Cortex of kidney (tissue), 1 donor: ENCODE results near the gene GSK3A.

Source experiments
- DNase-seq: peaks from one replicate; lab custom pipeline; 2025; lab: John Stamatoyannopoulos, UW

The GSK3A gene

GRCh38 chr19:42225718-42226292 is 16.6 kb downstream of the GSK3A start:
- DNase-seq: no peak

DNA sequence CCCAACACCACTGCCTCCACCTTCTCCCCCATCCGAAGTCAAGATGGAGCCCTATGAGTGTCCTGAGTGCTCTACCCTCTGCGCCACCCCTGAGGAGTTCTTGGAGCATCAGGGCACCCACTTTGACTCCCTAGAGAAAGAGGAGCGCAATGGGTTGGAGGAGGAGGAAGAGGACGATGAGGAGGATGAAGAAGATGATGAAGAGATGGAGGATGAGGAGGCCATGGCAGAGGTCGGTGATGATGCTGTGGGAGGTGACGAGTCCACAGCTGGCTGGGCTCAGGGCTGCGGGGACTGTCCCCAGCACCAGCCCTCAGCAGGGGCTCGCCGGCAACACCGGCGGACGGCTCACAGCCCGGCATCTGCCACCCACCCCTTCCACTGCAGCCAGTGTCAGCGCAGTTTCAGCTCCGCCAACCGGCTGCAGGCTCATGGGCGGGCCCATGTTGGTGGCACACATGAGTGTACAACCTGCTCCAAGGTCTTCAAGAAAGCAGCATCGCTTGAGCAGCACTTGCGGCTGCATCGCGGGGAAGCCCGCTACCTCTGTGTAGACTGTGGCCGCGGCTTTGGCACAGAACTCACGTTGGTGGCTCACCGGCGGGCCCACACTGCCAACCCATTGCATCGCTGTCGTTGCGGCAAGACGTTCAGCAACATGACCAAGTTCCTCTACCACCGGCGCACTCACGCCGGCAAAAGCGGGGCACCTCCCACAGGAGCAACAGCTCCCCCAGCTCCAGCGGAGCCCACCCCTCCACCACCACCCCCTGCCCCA is 17.3 kb downstream of the GSK3A start:
- no peak for DNase-seq

DNA sequence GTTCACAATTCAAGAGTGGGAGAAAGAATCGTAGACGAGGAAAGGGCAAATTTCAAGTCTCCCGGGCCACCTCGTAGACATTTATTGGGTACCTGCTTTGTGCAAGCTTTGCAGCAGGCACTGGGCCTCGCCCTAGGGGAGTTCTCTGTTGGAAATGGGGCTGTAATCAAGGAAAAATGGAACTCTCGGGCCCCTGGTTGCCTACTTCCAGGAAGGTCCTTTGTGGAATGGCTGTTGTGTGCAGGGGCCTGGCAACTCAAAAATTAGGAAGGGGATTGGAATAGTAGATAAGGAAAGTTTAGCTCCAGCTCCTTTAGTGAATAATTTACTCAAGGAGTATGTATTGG is 21.7 kb downstream of the GSK3A start:
- DNase-seq: no peak

- peak; percentile 76 for DNase-seq
These were observed 22.3 kb downstream of the GSK3A start, which contains the start of gene ZNF526 for GRCh38 chr19:42219812-42220750. Gene ZNF526, plus strand, starts transcription at chr19:42220312. Its CDS starts 4,092 bp downstream, at chr19:42224404.

GRCh38 chr19:42217520-42218437 is 24.6 kb downstream of the GSK3A start, which contains the start of gene DEDD2:
Gene DEDD2, minus strand, starts transcription at chr19:42217677. Its CDS starts 670 bp downstream, at chr19:42217007.
- peak; percentile 88 for DNase-seq

GRCh38 chr19:42216653-42217519 is 25.5 kb downstream of the GSK3A start:
- no peak for DNase-seq

DNA sequence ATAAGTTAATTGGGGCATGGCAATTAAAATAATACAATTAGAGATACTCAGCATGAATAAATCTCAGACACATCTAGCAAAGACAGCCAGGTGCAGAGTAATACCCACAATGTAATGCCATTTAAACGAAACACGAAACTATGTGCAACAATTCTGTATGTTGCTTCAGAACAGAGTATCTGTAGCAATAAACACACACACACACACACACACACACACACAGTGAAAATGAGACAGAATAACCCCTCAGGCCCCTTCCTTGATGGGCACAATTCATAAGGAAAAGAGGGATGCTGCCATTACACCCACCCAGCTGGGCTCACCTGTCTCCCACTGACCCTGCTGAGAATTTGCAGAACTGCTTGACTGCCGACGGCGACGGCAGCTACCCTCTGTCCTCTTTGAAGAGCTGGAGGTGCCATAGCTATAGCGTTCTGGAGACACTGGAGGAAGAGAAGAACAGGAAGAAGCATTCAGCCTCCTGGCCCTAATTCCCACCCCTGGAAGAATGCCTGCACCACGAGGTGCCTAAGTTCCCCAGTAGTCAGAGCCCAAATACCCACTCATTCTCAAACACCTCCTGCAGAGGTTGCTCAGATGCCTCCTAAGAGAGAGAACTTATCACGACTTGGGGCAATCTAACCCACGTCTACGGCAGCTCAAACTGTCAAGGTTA is 27.5 kb downstream of the GSK3A start:
- no peak for DNase-seq

DNA sequence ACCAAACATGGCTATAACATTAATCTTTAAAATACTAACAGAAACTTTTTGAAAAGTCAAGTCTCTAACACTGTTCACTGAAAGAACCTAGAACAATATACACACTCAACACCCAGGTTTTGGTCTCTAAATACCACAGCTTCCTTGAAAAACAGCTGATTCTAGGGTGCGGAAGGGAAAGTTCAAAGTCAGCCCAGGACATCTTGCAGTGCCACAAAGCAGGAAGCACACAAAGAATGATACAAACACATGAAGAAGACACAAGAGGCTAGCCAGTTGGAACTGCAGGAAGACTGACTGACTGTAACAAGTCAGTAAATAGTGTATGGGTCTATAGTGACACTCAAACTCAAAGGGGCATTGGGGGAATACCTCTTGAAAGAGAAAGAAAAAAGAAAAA is 29.5 kb downstream of the GSK3A start:
- no peak for DNase-seq

- DNase-seq: no peak
These were observed 33.8 kb downstream of the GSK3A start for GRCh38 chr19:42208612-42209011.

GRCh38 chr19:42207767-42208271 is 34.6 kb downstream of the GSK3A start:
- no peak for DNase-seq

DNA sequence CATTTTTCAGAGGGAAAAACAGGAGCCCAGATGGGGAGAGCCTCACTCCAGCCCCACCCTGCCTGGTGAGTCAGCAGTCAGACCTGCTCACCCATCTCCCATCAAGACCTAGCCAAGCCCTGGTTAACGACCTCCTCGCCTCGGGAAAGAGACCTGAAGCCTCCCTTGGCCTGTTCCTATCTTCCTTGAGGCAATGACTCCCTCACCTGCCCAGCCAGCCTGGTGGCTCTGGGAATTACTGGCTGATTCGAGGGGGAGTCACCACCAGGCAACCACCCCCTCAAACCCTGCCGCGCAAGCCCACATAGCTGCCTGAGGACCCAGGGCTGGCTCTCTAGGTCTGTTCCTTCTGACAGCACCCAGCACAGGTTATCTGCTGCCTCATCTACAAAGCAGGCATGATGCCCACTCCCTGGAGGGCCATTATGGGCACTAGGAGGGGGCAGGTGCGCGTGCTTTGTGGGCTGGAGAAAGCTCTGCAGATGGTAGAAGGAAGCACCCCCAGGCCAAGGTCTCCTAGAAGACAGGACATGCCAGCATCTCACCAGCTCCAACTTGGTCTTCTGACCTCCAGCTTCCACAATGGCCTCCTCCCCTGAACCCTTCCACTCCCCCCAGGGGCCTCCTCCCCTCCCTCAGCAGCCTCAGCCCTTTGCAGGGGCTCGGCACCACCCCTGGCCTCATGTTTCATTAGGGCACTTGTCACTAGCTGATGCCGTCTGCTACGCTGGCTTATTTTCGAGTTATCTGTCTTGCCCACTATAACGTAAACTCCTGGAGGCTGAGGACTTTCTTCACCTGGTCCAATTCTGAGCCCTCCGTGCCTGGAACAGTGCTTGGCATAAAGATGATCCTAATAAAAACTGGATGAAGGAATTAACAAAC is 35.3 kb downstream of the GSK3A start:
- DNase-seq: no peak

- no peak for DNase-seq
These were observed 37.7 kb downstream of the GSK3A start for GRCh38 chr19:42204664-42205063.

- DNase-seq: no peak
These were observed 38.7 kb downstream of the GSK3A start for GRCh38 chr19:42203700-42204099.

DNA sequence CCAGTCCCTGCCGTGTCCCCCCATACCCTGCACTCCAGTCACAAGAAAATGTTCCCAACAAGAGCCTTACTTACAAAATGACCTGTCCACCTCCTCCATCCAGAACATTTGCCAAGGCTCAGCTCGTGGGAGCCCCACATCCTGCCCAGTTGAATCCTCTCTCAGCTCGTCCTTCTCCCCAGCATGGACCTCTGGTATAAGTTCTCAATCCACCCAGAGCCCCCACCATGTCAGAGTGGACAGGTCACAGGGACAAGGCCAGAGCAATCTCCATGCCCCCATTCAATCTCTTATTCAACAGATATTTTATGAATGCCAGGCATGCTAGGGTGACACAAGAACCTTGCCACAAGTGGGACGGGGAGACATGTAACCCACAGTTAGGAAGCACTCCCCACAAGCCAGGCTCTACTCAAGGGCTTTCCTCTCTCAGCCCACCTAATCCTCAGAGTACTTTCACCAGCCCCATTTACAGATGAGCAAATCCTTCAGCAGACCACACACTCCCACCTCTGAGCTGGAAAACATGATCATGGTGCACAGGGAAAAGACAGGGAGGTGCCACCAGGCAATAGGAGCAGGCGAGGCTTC is 40.0 kb downstream of the GSK3A start:
- DNase-seq: no peak

DNA sequence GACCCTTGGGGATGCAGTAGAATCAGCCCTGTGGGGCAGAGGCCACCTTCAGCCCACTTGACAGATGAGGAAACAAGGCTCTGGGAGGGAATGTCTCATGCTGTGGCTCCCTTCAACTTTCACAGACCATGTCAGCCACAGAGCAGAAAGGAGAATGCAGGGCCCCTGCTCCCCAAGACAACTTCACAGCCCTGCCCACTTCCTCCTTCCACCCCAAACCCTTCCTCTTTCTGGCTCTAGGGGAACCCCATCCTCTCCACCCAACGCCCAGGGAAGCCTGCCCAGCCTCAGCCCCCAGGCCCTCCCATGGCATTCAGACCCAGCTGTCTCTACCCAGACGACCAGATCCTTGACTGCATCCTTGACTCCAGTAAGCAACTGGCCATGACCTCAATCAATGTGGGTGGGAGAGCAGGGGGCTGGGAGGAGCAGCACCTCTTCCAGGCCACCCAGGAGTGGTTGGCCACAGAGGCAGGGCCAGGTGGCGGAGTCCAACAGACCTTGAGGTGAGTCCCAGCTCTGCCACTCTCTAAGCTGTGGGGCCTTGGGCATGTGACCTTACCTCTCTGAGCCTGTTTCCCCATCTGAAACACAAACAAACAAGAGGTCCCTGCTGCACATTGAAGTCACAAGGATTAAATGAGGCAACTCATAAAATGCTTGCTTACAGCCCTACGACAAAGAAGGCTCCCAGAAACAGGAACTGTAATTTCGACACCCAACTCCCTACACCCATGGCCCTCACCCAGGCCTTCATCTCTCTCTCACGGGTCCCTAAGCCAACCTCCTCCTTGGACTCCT is 40.7 kb downstream of the GSK3A start:
- DNase-seq: no peak

DNA sequence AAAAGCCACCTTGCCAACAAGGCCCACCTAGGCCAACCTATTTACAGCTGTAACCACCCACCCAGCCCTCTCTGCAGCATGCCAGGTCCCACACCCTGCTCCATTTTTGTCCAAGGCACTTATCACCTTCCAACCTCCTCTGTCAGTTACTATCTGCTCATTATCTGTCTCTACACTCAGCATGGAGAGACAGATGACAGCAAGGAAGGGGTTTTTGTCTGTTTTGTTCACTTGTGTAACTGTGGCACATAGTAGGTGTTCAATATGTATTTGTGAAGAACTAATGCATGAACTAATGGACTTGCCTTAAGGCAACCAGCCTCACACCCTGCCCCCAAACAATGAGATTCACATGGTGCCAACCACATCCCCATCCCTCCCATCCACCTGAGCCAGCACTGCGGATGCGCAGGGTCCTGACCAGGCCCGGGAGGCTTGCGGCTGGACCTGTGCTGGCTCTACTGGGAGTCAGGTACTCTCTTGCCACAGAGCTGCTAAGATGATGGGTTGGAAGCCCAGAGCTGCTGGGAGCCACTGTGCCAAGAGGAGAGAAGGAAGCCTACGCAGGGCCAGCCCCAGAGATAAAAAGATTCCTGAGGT is 42.2 kb downstream of the GSK3A start:
- no peak for DNase-seq
